RCC 7860 (cell line): Measurements from ENCODE around the gene ELK4.

ENCODE experiments used
- DNase-seq: peaks from one replicate; pipeline ENCODE4 v3.0.0-alpha.2; 2015; ENCODE audit warnings: low spot score
- FAIRE-seq: peaks from 2 replicates; lab custom pipeline; 2012; peaks lifted over from hg19 to GRCh38; lab: Jason Lieb, UNC

The ELK4 gene

GRCh38 chr1:205630651-205631009, 1.2 kb downstream of the ELK4 start:
- DNase-seq (no peak), FAIRE-seq (no peak)

DNA sequence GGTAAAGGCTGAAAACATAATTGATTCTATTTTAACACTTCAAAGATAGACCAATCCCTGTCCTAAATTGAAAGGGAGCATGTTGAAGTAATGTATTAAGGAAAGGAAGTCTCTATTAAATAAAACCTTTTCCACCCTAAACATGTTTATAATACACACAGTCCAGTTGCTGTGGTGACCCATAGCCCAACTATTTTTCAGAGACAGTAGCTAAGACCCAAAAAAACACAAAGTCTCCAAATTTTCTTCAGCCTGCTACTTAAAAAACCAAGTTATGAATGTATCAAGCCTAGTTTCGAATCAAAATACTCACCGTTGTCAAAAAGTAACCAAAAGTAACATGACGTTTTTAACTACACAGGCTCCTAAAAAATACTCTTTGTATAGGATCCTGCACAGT, 1.6 kb downstream of the ELK4 start:
- DNase-seq (peak; percentile 28), FAIRE-seq (no peak)

DNA sequence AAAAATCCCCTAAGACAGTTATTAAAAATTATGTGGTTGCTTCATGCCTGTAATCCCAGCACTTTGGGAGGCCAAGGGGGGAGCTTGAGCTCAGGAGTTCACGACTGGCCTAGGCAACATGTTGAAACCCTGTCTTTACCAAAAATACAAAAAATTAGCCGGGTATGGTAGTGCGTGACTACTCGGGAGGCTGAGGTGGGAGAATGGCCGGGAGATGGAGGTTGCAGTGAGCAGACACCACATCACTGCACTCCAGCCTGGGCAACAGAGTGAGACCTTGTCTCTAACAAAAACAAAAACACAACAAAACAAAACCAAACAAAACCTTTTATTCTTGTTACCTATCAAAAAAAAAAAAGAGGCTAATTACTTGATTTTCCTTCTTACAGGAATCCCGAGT, 2.1 kb downstream of the ELK4 start:
- FAIRE-seq (no peak), DNase-seq (no peak)

GRCh38 chr1:205627956-205628355, 3.9 kb downstream of the ELK4 start:
- no peak for FAIRE-seq

DNA sequence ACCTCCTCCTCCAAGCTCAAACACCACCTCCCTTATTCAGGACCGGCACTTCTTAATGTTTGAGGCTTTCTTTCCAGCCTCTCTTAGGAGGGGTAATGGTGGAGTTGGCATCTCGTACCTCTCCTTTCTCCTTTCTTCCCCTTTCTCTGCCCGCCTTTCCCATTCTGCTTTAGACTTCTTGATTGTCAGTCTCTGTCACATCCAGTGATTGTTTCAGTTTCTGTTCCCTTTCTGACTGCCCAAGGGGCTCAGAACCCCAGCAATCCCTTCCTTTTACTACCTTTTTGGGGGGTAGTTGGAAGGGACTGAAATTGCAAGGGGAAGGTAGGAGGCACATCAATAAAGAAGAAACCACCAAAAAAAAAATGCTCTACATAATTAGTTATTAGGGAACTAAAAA, 5.6 kb downstream of the ELK4 start:
- DNase-seq (no peak), FAIRE-seq (no peak)

More at GRCh38 chr1:205627956-205628355, 3.9 kb downstream of the ELK4 start:
- DNase-seq, result no peak

- FAIRE-seq, result no peak
- DNase-seq, result no peak
Measured at GRCh38 chr1:205623646-205624045, 8.2 kb downstream of the ELK4 start.

DNA sequence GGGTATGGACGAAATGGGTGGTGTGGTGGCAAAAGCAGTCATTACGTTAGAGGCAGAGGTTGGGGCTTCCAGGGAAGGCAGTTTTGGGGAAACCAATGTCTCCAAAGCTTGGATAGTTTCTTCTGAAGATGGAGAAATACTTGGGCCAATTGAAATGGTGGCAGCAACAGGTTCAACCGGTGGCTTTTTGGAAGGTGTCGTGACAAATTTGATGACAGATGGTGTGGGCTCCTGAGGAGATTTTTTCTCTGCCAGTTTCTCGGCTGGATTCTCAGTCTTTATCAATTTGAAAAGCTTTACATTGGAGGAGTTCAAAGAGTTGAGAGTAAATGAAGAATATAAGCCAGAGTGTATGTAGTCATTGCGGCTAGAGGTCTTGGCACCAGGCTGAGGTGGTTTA, 11.5 kb downstream of the ELK4 start:
- DNase-seq (no peak), FAIRE-seq (no peak)

DNA sequence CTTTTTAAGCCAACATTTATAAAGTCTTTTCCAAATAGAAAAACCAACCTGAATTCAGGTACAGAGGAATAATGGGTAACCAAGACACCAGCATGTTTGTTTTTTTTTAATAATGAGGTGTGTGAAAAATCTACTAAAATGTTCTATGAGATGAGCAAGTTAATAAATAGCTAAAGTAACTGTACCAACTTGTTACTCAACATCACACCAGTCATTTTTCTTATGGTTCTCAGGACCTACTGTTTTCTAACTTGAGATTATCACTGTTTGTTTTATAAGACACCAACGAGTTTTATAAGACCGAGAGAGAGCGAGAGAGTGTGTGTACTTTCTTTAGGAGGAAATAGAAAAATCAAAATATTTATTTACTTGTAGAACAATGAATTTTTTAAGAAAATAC, 12.4 kb downstream of the ELK4 start:
- no peak for FAIRE-seq

DNA sequence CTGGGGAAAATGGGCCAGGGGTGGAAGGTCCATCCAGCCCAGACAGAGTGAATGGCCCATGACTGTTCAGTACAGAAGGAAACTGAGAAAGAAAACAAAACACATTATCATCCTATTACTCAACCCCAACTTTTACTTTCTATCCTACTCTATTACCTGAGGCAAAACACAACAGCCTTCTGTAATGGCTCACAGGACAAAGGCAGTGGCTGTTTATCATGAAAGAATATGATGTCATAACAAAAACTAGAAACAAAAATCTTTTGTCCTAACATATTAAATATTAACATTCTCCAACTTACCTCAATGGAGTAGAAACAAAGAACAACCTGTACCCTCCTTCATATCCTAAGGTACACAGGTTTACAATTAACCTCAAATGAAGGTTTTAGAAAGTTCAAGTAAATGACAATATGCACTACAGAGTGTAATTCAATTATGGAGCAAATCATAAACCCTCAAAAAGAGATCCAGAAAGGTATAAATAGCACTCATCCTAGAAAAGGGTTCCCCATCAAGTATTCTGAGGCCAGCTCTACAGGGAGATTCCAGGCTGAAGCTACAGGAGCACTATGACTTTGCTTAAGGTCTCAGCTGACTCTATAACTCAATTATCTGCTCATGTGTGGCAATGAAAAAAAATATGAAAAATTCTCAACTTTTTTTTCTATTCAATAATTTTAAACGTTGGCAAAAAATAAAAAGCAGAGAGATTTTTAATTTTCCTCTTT, 15.1 kb downstream of the ELK4 start:
- FAIRE-seq (no peak), DNase-seq (no peak)

More for the DNA sequence above, 12.4 kb downstream of the ELK4 start:
- no peak for DNase-seq

DNA sequence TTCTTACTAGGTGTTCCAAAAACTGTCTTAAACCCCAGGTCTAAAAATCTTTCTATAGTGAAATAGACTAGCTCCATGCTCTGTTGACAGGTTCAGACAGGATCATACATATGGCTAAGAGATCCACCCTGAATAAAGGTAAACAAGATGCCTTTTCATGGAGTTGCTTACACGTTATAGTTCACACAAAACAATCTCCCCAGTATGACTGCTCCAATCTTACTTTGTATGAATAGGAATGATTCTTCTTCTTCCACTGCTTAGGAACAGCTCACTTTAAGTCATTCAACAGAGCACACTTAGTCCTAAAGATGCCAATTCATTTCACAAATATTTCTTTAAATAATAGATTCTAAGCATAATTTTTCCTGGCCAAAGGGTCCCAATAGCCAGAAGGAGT, 16.0 kb downstream of the ELK4 start:
- DNase-seq, result no peak
- FAIRE-seq, result no peak

DNA sequence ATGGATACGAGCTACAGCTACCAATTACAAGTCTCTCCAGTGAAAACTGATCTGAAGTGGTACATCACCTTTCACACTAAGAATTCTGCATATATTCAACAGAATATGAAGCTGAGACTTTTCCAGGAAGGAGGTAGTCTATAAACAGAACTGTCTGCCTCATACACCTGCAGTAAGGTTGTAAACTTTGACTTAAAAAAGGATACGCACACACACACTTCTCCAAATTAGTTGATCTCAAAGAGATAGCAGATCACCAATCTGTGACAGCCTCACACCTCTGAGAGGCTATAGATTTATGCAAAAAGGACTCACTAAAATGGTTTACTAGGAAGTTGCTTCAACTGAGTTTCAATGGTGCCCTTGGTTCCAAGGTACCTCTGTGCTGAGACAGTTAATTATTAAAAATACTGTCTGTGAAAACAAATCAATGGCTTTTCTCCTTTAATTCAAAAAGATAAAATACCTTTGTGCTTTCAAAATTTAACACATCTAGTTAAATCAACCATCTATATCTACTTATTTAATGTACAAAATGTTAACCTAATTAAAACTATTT, 17.9 kb downstream of the ELK4 start:
- no peak for DNase-seq
- FAIRE-seq, result no peak

DNA sequence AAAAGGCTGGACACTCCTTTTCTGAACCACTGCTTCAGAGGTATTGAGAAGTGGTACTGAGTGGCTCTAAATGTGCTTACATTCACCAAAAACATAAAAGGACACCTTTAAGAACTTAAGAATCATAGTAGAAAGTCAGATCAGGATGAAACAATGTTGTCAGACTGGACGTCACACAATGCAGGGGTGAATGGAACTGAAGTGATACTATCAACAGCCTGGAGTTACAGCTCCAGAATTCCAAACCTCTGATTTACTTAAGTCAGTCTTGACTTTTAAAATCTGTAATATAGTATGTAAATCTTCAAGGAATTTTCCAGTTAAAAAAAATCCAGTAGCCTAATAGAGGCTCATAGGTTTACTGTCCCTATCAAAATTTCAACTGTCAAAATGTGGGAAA, 19.3 kb downstream of the ELK4 start:
- FAIRE-seq (no peak), DNase-seq (no peak)

GRCh38 chr1:205612104-205612503, 19.7 kb downstream of the ELK4 start:
- DNase-seq (no peak), FAIRE-seq (no peak)

- FAIRE-seq, result no peak
- no peak for DNase-seq
Measured at GRCh38 chr1:205610901-205611466, 20.8 kb downstream of the ELK4 start.

GRCh38 chr1:205610036-205610435, 21.8 kb downstream of the ELK4 start:
- DNase-seq (no peak), FAIRE-seq (peak; percentile 8)

- DNase-seq (no peak), FAIRE-seq (no peak)
Measured at GRCh38 chr1:205604825-205605505, 26.8 kb downstream of the ELK4 start.

GRCh38 chr1:205604059-205604458, 27.8 kb downstream of the ELK4 start:
- no peak for DNase-seq
- no peak for FAIRE-seq

DNA sequence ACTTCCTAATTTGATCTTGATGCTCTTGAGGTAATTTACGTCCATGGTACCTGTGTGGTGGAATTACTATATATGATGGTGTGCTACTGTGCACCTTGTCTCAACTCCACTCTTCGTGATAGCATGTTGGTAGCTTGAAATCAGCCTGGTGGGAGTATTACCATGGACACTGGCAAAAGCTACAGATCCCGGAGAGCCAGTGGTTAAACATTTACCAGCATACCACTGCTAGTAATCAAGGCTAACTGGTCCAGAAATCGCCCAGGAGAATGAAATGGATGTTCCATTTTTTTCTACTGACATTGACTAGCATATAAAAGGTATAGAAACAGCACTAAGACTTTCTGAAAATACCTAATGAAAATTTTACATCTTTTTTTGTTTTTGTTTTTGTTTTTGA, 30.6 kb downstream of the ELK4 start:
- FAIRE-seq (no peak), DNase-seq (peak; percentile 46)

DNA sequence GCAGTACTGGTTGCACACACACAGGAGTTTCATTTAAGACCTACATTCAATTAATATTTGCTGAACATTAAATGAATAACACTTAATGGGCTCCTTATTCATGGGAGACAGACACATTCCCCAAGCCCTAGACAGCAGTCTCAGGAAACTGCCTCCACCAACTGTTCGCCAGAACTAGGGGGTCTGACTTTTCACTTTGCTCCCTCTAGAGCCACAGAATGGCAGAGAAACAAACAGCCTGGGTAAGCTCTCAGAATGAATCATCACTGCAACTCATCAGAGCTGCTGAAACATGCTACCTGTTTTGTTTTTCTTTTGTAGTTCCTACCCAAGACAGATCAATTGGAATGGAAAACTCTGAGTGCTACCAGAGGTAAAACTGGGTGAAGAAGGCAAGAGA, 31.7 kb downstream of the ELK4 start:
- no peak for DNase-seq
- no peak for FAIRE-seq

DNA sequence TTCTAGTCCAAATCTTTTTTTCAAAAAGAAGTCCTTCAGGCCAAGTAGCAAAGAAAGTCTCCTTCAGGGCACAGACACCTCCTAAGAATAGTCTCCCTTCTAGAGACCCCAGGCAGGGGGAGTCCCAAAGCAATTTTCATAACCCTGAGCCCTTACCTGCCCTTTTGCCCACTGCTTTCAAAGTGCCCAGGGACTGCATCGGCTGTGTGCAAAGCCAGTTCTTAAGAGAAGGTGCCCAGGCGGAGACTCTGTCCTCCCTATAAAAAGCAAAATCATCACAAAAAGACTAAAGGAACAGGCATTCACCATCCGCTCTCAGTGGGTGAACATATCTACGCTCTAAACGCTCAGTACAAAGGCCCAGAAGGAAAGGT, 32.2 kb downstream of the ELK4 start:
- no peak for FAIRE-seq
- no peak for DNase-seq

- FAIRE-seq (no peak), DNase-seq (no peak)
Measured at GRCh38 chr1:205598841-205599668, 32.8 kb downstream of the ELK4 start.
